Measurements from ENCODE around the gene AASDH. TPM values are rescaled to one million over a fixed set of nuclear protein-coding genes. Genes with fewer than 3 reads are reported as not detected.
A peak's percentile ranks its signal among the peaks of the same experiment; 100 is the strongest.

The AASDH gene
- polyA plus RNA-seq, 1 of the 3 experiments (the other 2 are of a cell fraction) = 4.4 TPM

DNA sequence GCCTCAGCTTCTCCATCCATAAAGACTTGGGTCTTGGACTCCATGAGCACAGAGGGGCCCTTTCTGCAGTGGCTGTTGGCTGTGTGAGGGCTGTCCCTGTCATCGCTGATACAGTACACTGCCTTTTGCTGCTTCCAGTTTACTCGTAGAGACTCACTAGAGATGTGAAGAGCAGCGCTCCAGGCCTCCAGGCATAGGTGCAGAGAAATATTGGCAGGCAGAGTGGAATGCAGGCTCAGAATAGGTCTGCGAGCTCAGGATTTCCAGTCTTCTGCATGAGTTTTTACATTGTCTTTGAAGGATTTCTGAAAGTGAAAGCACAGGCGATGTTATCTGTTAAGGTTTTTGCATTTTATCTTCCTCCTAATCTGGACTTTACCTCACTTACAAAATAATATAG is 97.4 kb downstream of the AASDH start:
- Histone ChIP-seq H3K4me2 (peak overlapping the region; percentile 37), H3K9me3 (no peaks in the 10 kb centered on the region), H3K27ac (ENCODE audit: low read depth in 2 of 2, low read length in 1 of 2) (peak overlapping the region in 1 of 2 experiments; percentile 35; a peak in 1 of 4 replicates), H3K4me3 (ENCODE audit: low read depth in 2 of 2, low read length in 1 of 2) (no peak overlapping the region), H4K20me1 (ENCODE audit: insufficient read depth) (no peaks in the 10 kb centered on the region), H3K79me2 (ENCODE audit: insufficient read depth) (no peaks in the 10 kb centered on the region), H3F3A (replicated peaks; ENCODE audit: insufficient read depth) (peaks cover 4% of the 10 kb centered on the region), H2AFZ (ENCODE audit: low read depth) (no peak overlapping the region), H3K4me1 (ENCODE audit: control insufficient read depth in 1 of 2, insufficient read depth in 2 of 2, low read depth in 1 of 2, low read length in 1 of 2) (peaks cover 0 to 4% of the 10 kb centered on the region in 2 experiments; a peak in 1 of 4 replicates), H3K9me2 (no peaks in the 10 kb centered on the region), H3K36me3 (replicated peaks in 1 of 2; ENCODE audit: control insufficient read depth in 1 of 2, insufficient read depth in 2 of 2, low read length in 1 of 2) (no peaks in the 10 kb centered on the region), H3K9ac (no peak overlapping the region), H3K27me3 (ENCODE audit: insufficient read depth) (no peaks in the 10 kb centered on the region)
- CTCF ChIA-PET = interaction anchor here (1.7 to 3.0 kb wide), 2 partner anchors 11 to 341 kb away, joined by 4 to 16 read pairs; partner anchors contain the start of gene CEP135
- POLR2A ChIA-PET = no interaction called here
- 85% methylated on average over 5 of the region's 5 CpGs for WGBS (ENCODE audit: low lambda C conversion rate)
- TF ChIP-seq EZH2phosphoT487 (IDR thresholded peaks at IDR 0.05; ENCODE audit: borderline replicate concordance, low read depth) (no peak), GABPA (IDR thresholded peaks at IDR 0.05; ENCODE audit: low read depth) (no peak), GATA2 (CRISPR knock-in tag; IDR thresholded peaks at IDR 0.05) (no peak), SIN3A (IDR thresholded peaks at IDR 0.05; ENCODE audit: borderline replicate concordance, low read depth, low read length) (no peak), MAX (IDR thresholded peaks at IDR 0.05; ENCODE audit: low read depth) (no peak), YY1 (IDR thresholded peaks at IDR 0.05; ENCODE audit: low read depth) (no peak), JUND (IDR thresholded peaks at IDR 0.05) (no peak)
- TF ChIP-seq, protein P1, sequence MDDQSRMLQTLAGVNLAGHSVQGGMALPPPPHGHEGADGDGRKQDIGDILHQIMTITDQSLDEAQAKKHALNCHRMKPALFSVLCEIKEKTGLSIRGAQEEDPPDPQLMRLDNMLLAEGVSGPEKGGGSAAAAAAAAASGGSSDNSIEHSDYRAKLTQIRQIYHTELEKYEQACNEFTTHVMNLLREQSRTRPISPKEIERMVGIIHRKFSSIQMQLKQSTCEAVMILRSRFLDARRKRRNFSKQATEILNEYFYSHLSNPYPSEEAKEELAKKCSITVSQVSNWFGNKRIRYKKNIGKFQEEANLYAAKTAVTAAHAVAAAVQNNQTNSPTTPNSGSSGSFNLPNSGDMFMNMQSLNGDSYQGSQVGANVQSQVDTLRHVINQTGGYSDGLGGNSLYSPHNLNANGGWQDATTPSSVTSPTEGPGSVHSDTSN (IDR thresholded peaks at IDR 0.05) = no peak
- peak; percentile 27 for DNase-seq

DNA sequence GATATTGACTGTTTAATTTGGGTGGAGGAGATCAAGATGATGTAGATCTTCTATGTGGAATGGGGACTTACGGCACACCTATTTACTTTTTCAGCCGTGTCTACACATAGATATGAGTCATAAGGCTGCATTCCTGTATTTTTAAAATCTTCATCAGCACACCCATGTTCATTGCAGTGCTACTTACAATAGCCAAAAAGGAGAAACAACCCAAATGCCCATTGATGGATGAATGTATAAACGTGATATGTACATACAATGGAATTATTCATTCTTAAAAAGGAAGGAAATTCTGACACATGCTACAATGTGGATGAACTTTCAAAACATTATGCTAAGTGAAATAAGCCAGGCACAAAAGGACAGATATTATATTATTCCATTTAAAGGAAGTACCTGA is 98.6 kb downstream of the AASDH start:
- no peak for DNase-seq
- Histone ChIP-seq H4K20me1 (ENCODE audit: insufficient read depth) (no peaks in the 10 kb centered on the region), H3K9ac (no peak overlapping the region), H3K79me2 (ENCODE audit: insufficient read depth) (no peaks in the 10 kb centered on the region), H3K36me3 (replicated peaks in 1 of 2; ENCODE audit: control insufficient read depth in 1 of 2, insufficient read depth in 2 of 2, low read length in 1 of 2) (no peaks in the 10 kb centered on the region), H3K9me3 (no peaks in the 10 kb centered on the region), H3K4me2 (no peak overlapping the region), H2AFZ (ENCODE audit: low read depth) (no peak overlapping the region), H3K4me1 (ENCODE audit: control insufficient read depth in 1 of 2, insufficient read depth in 2 of 2, low read depth in 1 of 2, low read length in 1 of 2) (peaks cover 0 to 4% of the 10 kb centered on the region in 2 experiments; a peak in 1 of 4 replicates), H3K9me2 (no peaks in the 10 kb centered on the region), H3K4me3 (ENCODE audit: low read depth in 2 of 2, low read length in 1 of 2) (no peak overlapping the region), H3K27me3 (ENCODE audit: insufficient read depth) (no peaks in the 10 kb centered on the region), H3F3A (replicated peaks; ENCODE audit: insufficient read depth) (peaks cover 4% of the 10 kb centered on the region), H3K27ac (ENCODE audit: low read depth in 2 of 2, low read length in 1 of 2) (no peak overlapping the region)
- ChIA-PET CTCF (no interaction called here), POLR2A (no interaction called here)
- TF ChIP-seq FOSL2 (IDR thresholded peaks at IDR 0.05; ENCODE audit: borderline replicate concordance, low read depth) (no peak), RCOR1 (IDR thresholded peaks at IDR 0.05; ENCODE audit: low read length) (no peak)
- TF ChIP-seq, protein P1 (IDR thresholded peaks at IDR 0.05) = no peak
- WGBS (ENCODE audit: low lambda C conversion rate) = 86% methylated on average over 3 of the region's 3 CpGs

Small RNA genes lying within 50 kb of the gene (small RNA-seq; reads per million reads assigned to genes)
- gene RNU6-197P = 0 reads per million in 7 experiments

Other genes starting within 250 kb of the AASDH start
- gene PPAT, start 48.1 kb upstream of the AASDH start, polyA plus RNA-seq (2012; rRNA removed) = 7.4 and 9.5 TPM in 2 replicates
- gene PAICS, start 48.8 kb upstream of the AASDH start, polyA plus RNA-seq (2012; rRNA removed) = 90.0 and 124 TPM in 2 replicates
- 47.6 and 69.2 TPM in 2 replicates for gene SRP72, start 80.1 kb upstream of the AASDH start, polyA plus RNA-seq (2012; rRNA removed)
- gene ARL9, start 118.3 kb upstream of the AASDH start, polyA plus RNA-seq (2012; rRNA removed) = not detected in 2 replicates